Measurements from ENCODE around the gene SFXN4.

GRCh38 chr10:119125942-119126341 lies 39.6 kb downstream of the SFXN4 start:
- TF ChIP-seq CTCF (IDR thresholded peaks at IDR 0.05): no peak
- TF ChIP-seq POLR2A (IDR thresholded peaks at IDR 0.05): no peak

Data from esophagus squamous epithelium (tissue), 4 donors.